IMR-90 (cell line): ENCODE results near the gene SPATA18. TPM values are rescaled to one million over a fixed set of nuclear protein-coding genes. Genes with fewer than 3 reads are reported as not detected.

Source experiments
- ATAC-seq: fragments of 200-7000 bp; cut with Tn5 transposase; 2 replicates; pipeline ENCODE4 v1.9.1; 2020; ENCODE audit warnings: low read depth, mild to moderate bottlenecking, moderate library complexity
- BruUV-seq: library from RNA; stranded (reverse); fragments of 400-500 nt; replicated peaks from 2 replicates; lab custom pipeline; 2021; lab: Mats Ljungman, UMichigan
- CTCF ChIA-PET: fragments of 300-600 bp; formaldehyde crosslinking; extraction: SDS; loops from one replicate; lab custom pipeline; 2021; ENCODE audit warnings: antibody characterized with exemption; lab: Yijun Ruan, JAX
- POLR2A ChIA-PET: fragments of 300-600 bp; sonication (Branson Sonifier 250); formaldehyde crosslinking; loops from one replicate; lab custom pipeline; 2022; ENCODE audit warnings: antibody characterized with exemption; ENCODE audit not compliant: unreplicated experiment; lab: Charles Lee
- DNase-seq: peaks from one replicate; pipeline ENCODE4 v3.0.0; 2013
- H2AFZ ChIP-seq: replicated peaks from 2 replicates; pipeline ENCODE3; 2013; ENCODE audit warnings: low read length, mild to moderate bottlenecking; ENCODE audit not compliant: poor library complexity
- H2AK5ac ChIP-seq: 2 replicates; pipeline ENCODE4 v1.6.1; 2013; ENCODE audit warnings: low read depth, low read length, inconsistent platforms
- H2AK9ac ChIP-seq: replicated peaks from 2 replicates; pipeline ENCODE3; 2013; ENCODE audit warnings: mild to moderate bottlenecking, low read depth, low read length, moderate library complexity; ENCODE audit not compliant: poor library complexity
- H2BK120ac ChIP-seq: 2 replicates; pipeline ENCODE4 v1.6.1; 2013; ENCODE audit warnings: low read depth, low read length, inconsistent platforms
- H2BK15ac ChIP-seq: 3 replicates; pipeline ENCODE4 v1.6.1; 2013; ENCODE audit warnings: low read depth, low read length, inconsistent platforms
- H2BK20ac ChIP-seq: 2 replicates; pipeline ENCODE4 v1.6.1; 2013; ENCODE audit warnings: low read depth, mild to moderate bottlenecking, inconsistent platforms, low read length, moderate library complexity
- H2BK5ac ChIP-seq: 2 replicates; pipeline ENCODE4 v1.6.1; 2013; ENCODE audit warnings: mild to moderate bottlenecking, low read depth, low read length, inconsistent platforms; ENCODE audit not compliant: poor library complexity, severe bottlenecking
- H3K14ac ChIP-seq: replicated peaks from 2 replicates; pipeline ENCODE4 v1.6.1; 2013; ENCODE audit warnings: low read depth, low read length, inconsistent platforms
- H3K18ac ChIP-seq: 2 replicates; pipeline ENCODE4 v1.6.1; 2013; ENCODE audit warnings: low read depth, low read length, control low read depth
- H3K23ac ChIP-seq: 2 replicates; pipeline ENCODE4 v1.6.1; 2013; ENCODE audit warnings: low read depth, low read length, inconsistent platforms
- H3K27ac ChIP-seq: 2 replicates; pipeline ENCODE4 v1.5.1; 2013; ENCODE audit warnings: mild to moderate bottlenecking, control low read depth, low read length; ENCODE audit not compliant: insufficient read depth
- H3K27me3 ChIP-seq: 2 replicates; pipeline ENCODE4 v1.6.1; 2013; ENCODE audit warnings: low read length; ENCODE audit not compliant: control insufficient read depth, insufficient read depth
- H3K36me3 ChIP-seq: 2 replicates; pipeline ENCODE4 v1.6.1; 2013; ENCODE audit warnings: low read length, mixed read lengths; ENCODE audit not compliant: control insufficient read depth, insufficient read depth
- H3K4ac ChIP-seq: 2 replicates; pipeline ENCODE4 v1.6.1; 2013; ENCODE audit warnings: low read depth, low read length, inconsistent platforms
- H3K4me1 ChIP-seq: 2 replicates; pipeline ENCODE4 v1.6.1; 2013; ENCODE audit warnings: low read length, mixed read lengths; ENCODE audit not compliant: control insufficient read depth, insufficient read depth
- H3K4me2 ChIP-seq: 2 replicates; pipeline ENCODE4 v1.6.1; 2013; ENCODE audit warnings: low read depth, mild to moderate bottlenecking, control low read depth, low read length, moderate library complexity
- H3K4me3 ChIP-seq: 2 replicates; pipeline ENCODE4 v1.5.1; 2013; ENCODE audit warnings: low read depth, mild to moderate bottlenecking, control low read depth, low read length, moderate library complexity; ENCODE audit not compliant: insufficient read depth
- H3K56ac ChIP-seq: 2 replicates; pipeline ENCODE4 v1.6.1; 2013; ENCODE audit warnings: low read length, inconsistent platforms; ENCODE audit not compliant: insufficient read depth; ENCODE audit errors: extremely low read depth
- H3K79me1 ChIP-seq, 2 experiments: 2 replicates each; pipeline ENCODE4 v1.6.1; 2013; ENCODE audit warnings: low read length in 2 of 2, inconsistent platforms in 1 of 2, low read depth in 1 of 2
- H3K9ac ChIP-seq: 2 replicates; pipeline ENCODE4 v1.6.1; 2013; ENCODE audit warnings: low read depth, low read length, control low read depth
- H3K9me1 ChIP-seq: 2 replicates; pipeline ENCODE4 v1.6.1; 2013; ENCODE audit warnings: low read length, inconsistent platforms; ENCODE audit not compliant: insufficient read depth
- H3K9me3 ChIP-seq: 2 replicates; pipeline ENCODE4 v1.6.1; 2013; ENCODE audit warnings: low read length; ENCODE audit not compliant: control insufficient read depth, insufficient read depth
- H4K20me1 ChIP-seq: 2 replicates; pipeline ENCODE4 v1.6.1; 2013; ENCODE audit warnings: low read length, inconsistent platforms; ENCODE audit not compliant: insufficient read depth
- H4K5ac ChIP-seq: 2 replicates; pipeline ENCODE4 v1.6.1; 2013; ENCODE audit warnings: mild to moderate bottlenecking, low read depth, low read length, control low read depth
- H4K8ac ChIP-seq, 2 experiments: 2 replicates each; pipeline ENCODE4 v1.6.1; 2013; ENCODE audit warnings: low read depth in 2 of 2, low read length in 2 of 2, control low read depth in 1 of 2, inconsistent platforms in 1 of 2
- H4K91ac ChIP-seq: 2 replicates; pipeline ENCODE4 v1.6.1; 2013; ENCODE audit warnings: low read depth, low read length, inconsistent platforms; ENCODE audit not compliant: insufficient read depth
- MXI1 ChIP-seq: IDR thresholded peaks from 2 replicates; pipeline ENCODE4 v1.6.1; 2012; ENCODE audit warnings: low read depth, mild to moderate bottlenecking, low read length, moderate library complexity, borderline replicate concordance
- POLR2A ChIP-seq: IDR thresholded peaks from 2 replicates; pipeline ENCODE4 v1.6.1; 2012; ENCODE audit warnings: mild to moderate bottlenecking, low read depth, low read length
- RCOR1 ChIP-seq: IDR thresholded peaks from 2 replicates; pipeline ENCODE4 v1.6.1; 2012; ENCODE audit warnings: mild to moderate bottlenecking, low read length, improper control_type of control experiment; ENCODE audit not compliant: insufficient replicate concordance
- WGBS, 2 experiments: methylation state at CpG; one replicate each; pipeline versions ENCODE4 v1.1.5 to v1.1.7; 2013; ENCODE audit warnings: missing lambda C conversion rate in 2 of 2; ENCODE audit not compliant: insufficient read length in 1 of 2; ENCODE audit errors: extremely low coverage in 2 of 2; 5-methylcytosine and 5-hydroxymethylcytosine counted together
- dilution Hi-C: fragments of 300-500 bp; cut with HindIII; formaldehyde crosslinking; loops from one replicate; pipeline ENCODE4 v1.14.3; 2018; ENCODE audit warnings: low sequenced_read_pairs; ENCODE audit not compliant: unreplicated experiment
- in situ Hi-C: fragments of 300-500 bp; cut with MboI; formaldehyde crosslinking; loops from 3 replicates; pipeline ENCODE4 v1.14.3; 2019; ENCODE audit warnings: low sequenced_read_pairs, inconsistent platforms, mixed read lengths
- intact Hi-C: fragments of 100-400 bp; cut with micrococcal nuclease; formaldehyde crosslinking; loops from 2 replicates; pipeline ENCODE4 v1.10.0; 2022
- polyA plus RNA-seq, 3 experiments: library from polyadenylated mRNA; depleted of rRNA; stranded (reverse); fragments of >200 nt; gene quantifications; 2 replicates each; pipeline ENCODE4 v1.2.3, GENCODE V29; 2012; ENCODE audit warnings: low replicate concordance in 1 of 3
- total RNA-seq: library from RNA; depleted of rRNA; stranded (reverse); fragments of >200 nt; gene quantifications from 2 replicates; pipeline ENCODE4 v1.2.3, GENCODE V29; 2012

Gene SPATA18
- total and polyA plus RNA-seq, 2 of the 4 experiments (the other 2 are of a cell fraction) = 3.0 to 4.7 TPM

- Histone ChIP-seq H3K4ac (no peak overlapping the region), H4K8ac (no peak overlapping the region), H2AK5ac (no peak overlapping the region), H2AK9ac (no peak overlapping the region), H2BK5ac (no peak overlapping the region), H3K27me3 (no peaks in the 10 kb centered on the region), H3K14ac (no peak overlapping the region), H2BK120ac (no peak overlapping the region), H3K4me2 (no peak overlapping the region), H2BK15ac (no peak overlapping the region), H4K20me1 (no peaks in the 10 kb centered on the region), H2BK20ac (no peak overlapping the region), H3K36me3 (no peaks in the 10 kb centered on the region), H3K9ac (no peak overlapping the region), H3K56ac (no peak overlapping the region), H3K27ac (no peak overlapping the region), H2AFZ (no peak overlapping the region), H4K5ac (no peak overlapping the region), H3K18ac (no peak overlapping the region), H3K9me1 (no peaks in the 10 kb centered on the region), H3K79me1 (no peaks in the 10 kb centered on the region), H3K23ac (no peak overlapping the region), H4K91ac (no peak overlapping the region), H3K4me3 (no peak overlapping the region), H3K9me3 (no peaks in the 10 kb centered on the region), H3K4me1 (no peaks in the 10 kb centered on the region)
- ChIA-PET POLR2A (no interaction called here), CTCF (no interaction called here)
- in situ Hi-C loops = no loop called here
- intact Hi-C loops = no loop called here
- no peak for ATAC-seq
- no TSS peak for BruUV-seq
- no peak for DNase-seq
- dilution Hi-C loops = no loop called here
- no CpG with 5 or more reads among the region's 3 CpGs for WGBS, 2 experiments
- TF ChIP-seq POLR2A = no peak
- TF ChIP-seq RCOR1 = no peak
- TF ChIP-seq MXI1 = no peak
Observed at GRCh38 chr4:52126226-52126625, 75.1 kb downstream of the SPATA18 start.
